ENCODE results near the gene ADCY2. TPM values are rescaled to one million over a fixed set of nuclear protein-coding genes. Genes with fewer than 3 reads are reported as not detected.

Gene ADCY2
- total and polyA plus RNA-seq, 2 donors, result 0.42 to 1.0 TPM

GRCh38 chr5:7851617-7852289 is 455.8 kb downstream of the ADCY2 start:
- H3K4me1 ChIP-seq (ENCODE audit: control insufficient read depth in 2 of 2, insufficient read depth in 2 of 2, low read length in 2 of 2), result peaks cover 2 to 7% of the 10 kb centered on the region in 2 donors
- 87% methylated on average over 8 of the region's 8 CpGs for WGBS
- DNase-seq (ENCODE audit: low read depth in 6 of 9, low spot score in 9 of 9), result no peak
- peaks cover 3 to 4% of the 10 kb centered on the region in 2 donors for H3K9me3 ChIP-seq (ENCODE audit: control insufficient read depth in 2 of 2, insufficient read depth in 1 of 2, low read length in 1 of 2)
- no peaks in the 10 kb centered on the region for H3K36me3 ChIP-seq (ENCODE audit: control insufficient read depth in 2 of 2, insufficient read depth in 2 of 2, low read length in 1 of 2)
- no peak overlapping the region for H3K27ac ChIP-seq (ENCODE audit: low read depth in 1 of 2, low read length in 1 of 2)
- H3K27me3 ChIP-seq (ENCODE audit: control insufficient read depth in 2 of 2, insufficient read depth in 1 of 2, low read length in 1 of 2), result peaks cover 33 to 51% of the 10 kb centered on the region in 2 donors
- no peak overlapping the region for H3K4me3 ChIP-seq (ENCODE audit: low read length in 2 of 2)

GRCh38 chr5:7852542-7852941 is 456.6 kb downstream of the ADCY2 start:
- peaks cover 2 to 7% of the 10 kb centered on the region in 2 donors for H3K4me1 ChIP-seq (ENCODE audit: control insufficient read depth in 2 of 2, insufficient read depth in 2 of 2, low read length in 2 of 2)
- peaks cover 0 to under 1% of the 10 kb centered on the region in 2 donors for H3K36me3 ChIP-seq (ENCODE audit: control insufficient read depth in 2 of 2, insufficient read depth in 2 of 2, low read length in 1 of 2)
- no peak overlapping the region for H3K27ac ChIP-seq (ENCODE audit: low read depth in 1 of 2, low read length in 1 of 2)
- no peak overlapping the region for H3K4me3 ChIP-seq (ENCODE audit: low read length in 2 of 2)
- peaks cover 3 to 7% of the 10 kb centered on the region in 2 donors for H3K9me3 ChIP-seq (ENCODE audit: control insufficient read depth in 2 of 2, insufficient read depth in 1 of 2, low read length in 1 of 2)
- no peak for DNase-seq (ENCODE audit: low read depth in 6 of 9, low spot score in 9 of 9)
- H3K27me3 ChIP-seq (ENCODE audit: control insufficient read depth in 2 of 2, insufficient read depth in 1 of 2, low read length in 1 of 2), result peaks cover 29 to 49% of the 10 kb centered on the region in 2 donors
- 91% methylated on average over 1 of the region's 1 CpG for WGBS

DNA sequence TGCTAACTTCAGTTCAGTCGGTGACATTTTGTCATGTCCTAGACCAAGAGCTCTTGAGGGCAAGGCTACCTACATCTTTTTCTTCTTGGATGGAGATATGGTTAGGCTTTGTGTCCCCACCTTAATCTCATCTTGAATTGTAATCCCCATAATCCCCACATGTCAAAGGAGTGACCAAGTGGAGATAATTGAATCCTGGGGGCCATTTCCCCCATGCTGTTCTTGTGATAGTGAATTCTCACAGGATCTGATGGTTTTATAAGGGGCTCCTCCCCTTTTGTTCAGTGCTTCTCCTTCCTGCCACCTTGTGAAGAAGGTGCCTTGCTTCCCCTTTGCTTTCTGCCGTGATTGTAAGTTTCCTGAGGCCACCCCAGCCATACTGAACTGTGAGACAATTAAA is 457.1 kb downstream of the ADCY2 start:
- DNase-seq (ENCODE audit: low read depth in 6 of 9, low spot score in 9 of 9), result no peak
- Histone ChIP-seq H3K27me3 (ENCODE audit: control insufficient read depth in 2 of 2, insufficient read depth in 1 of 2, low read length in 1 of 2) (peaks cover 29 to 46% of the 10 kb centered on the region in 2 donors), H3K27ac (ENCODE audit: low read depth in 1 of 2, low read length in 1 of 2) (no peak overlapping the region), H3K4me1 (ENCODE audit: control insufficient read depth in 2 of 2, insufficient read depth in 2 of 2, low read length in 2 of 2) (peaks cover 2 to 8% of the 10 kb centered on the region in 2 donors), H3K36me3 (ENCODE audit: control insufficient read depth in 2 of 2, insufficient read depth in 2 of 2, low read length in 1 of 2) (peaks cover 0 to 3% of the 10 kb centered on the region in 2 donors), H3K9me3 (ENCODE audit: control insufficient read depth in 2 of 2, insufficient read depth in 1 of 2, low read length in 1 of 2) (peaks cover 3 to 8% of the 10 kb centered on the region in 2 donors), H3K4me3 (ENCODE audit: low read length in 2 of 2) (no peak overlapping the region)
- WGBS, result 81% methylated on average over 2 of the region's 2 CpGs

- Histone ChIP-seq H3K4me3 (ENCODE audit: low read length in 2 of 2) (no peak overlapping the region), H3K27me3 (ENCODE audit: control insufficient read depth in 2 of 2, insufficient read depth in 1 of 2, low read length in 1 of 2) (peaks cover 9 to 23% of the 10 kb centered on the region in 2 donors), H3K9me3 (ENCODE audit: control insufficient read depth in 2 of 2, insufficient read depth in 1 of 2, low read length in 1 of 2) (peaks cover 3 to 8% of the 10 kb centered on the region in 2 donors), H3K4me1 (ENCODE audit: control insufficient read depth in 2 of 2, insufficient read depth in 2 of 2, low read length in 2 of 2) (peaks cover 0 to 5% of the 10 kb centered on the region in 2 donors), H3K27ac (ENCODE audit: low read depth in 1 of 2, low read length in 1 of 2) (no peak overlapping the region), H3K36me3 (ENCODE audit: control insufficient read depth in 2 of 2, insufficient read depth in 2 of 2, low read length in 1 of 2) (peaks cover 7 to 14% of the 10 kb centered on the region in 2 donors)
- DNase-seq (ENCODE audit: low read depth in 6 of 9, low spot score in 9 of 9), result no peak
- 98% methylated on average over 3 of the region's 3 CpGs for WGBS
Measured at GRCh38 chr5:7855611-7856010, 459.7 kb downstream of the ADCY2 start.

DNA sequence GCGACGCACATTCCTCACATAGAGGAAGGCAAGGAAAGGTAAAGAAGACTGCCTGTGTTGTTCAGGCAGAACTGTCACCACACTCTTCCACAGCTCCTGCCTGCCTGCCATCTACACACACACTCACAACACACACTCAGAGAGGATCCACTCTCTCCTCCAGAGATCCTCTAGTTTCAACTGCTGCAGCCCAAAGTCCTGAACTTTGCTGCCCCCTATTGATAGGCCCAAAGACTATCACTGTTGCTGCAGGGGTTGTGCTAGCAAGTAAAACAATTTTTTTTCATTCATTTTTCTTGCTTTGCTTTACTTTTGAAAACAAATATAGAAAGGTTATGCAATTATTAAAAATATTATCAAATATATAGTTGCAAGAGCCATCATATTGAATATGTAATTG is 460.9 kb downstream of the ADCY2 start:
- WGBS, result 98% methylated on average over 2 of the region's 2 CpGs
- peaks cover 3 to 10% of the 10 kb centered on the region in 2 donors for H3K27me3 ChIP-seq (ENCODE audit: control insufficient read depth in 2 of 2, insufficient read depth in 1 of 2, low read length in 1 of 2)
- peaks cover 1 to 4% of the 10 kb centered on the region in 2 donors for H3K9me3 ChIP-seq (ENCODE audit: control insufficient read depth in 2 of 2, insufficient read depth in 1 of 2, low read length in 1 of 2)
- H3K27ac ChIP-seq (ENCODE audit: low read depth in 1 of 2, low read length in 1 of 2), result no peak overlapping the region
- H3K4me1 ChIP-seq (ENCODE audit: control insufficient read depth in 2 of 2, insufficient read depth in 2 of 2, low read length in 2 of 2), result peaks cover 0 to 5% of the 10 kb centered on the region in 2 donors
- no peak overlapping the region for H3K4me3 ChIP-seq (ENCODE audit: low read length in 2 of 2)
- peak in 3 of 9 donors; percentile 14 to 41 (median 34) for DNase-seq (ENCODE audit: low read depth in 6 of 9, low spot score in 9 of 9)
- peaks cover 16 to 19% of the 10 kb centered on the region in 2 donors for H3K36me3 ChIP-seq (ENCODE audit: control insufficient read depth in 2 of 2, insufficient read depth in 2 of 2, low read length in 1 of 2)

GRCh38 chr5:7857361-7857760 is 461.4 kb downstream of the ADCY2 start:
- Histone ChIP-seq H3K36me3 (ENCODE audit: control insufficient read depth in 2 of 2, insufficient read depth in 2 of 2, low read length in 1 of 2) (peaks cover 19 to 21% of the 10 kb centered on the region in 2 donors), H3K4me1 (ENCODE audit: control insufficient read depth in 2 of 2, insufficient read depth in 2 of 2, low read length in 2 of 2) (peaks cover 0 to 5% of the 10 kb centered on the region in 2 donors), H3K27ac (ENCODE audit: low read depth in 1 of 2, low read length in 1 of 2) (no peak overlapping the region), H3K4me3 (ENCODE audit: low read length in 2 of 2) (no peak overlapping the region), H3K9me3 (ENCODE audit: control insufficient read depth in 2 of 2, insufficient read depth in 1 of 2, low read length in 1 of 2) (peaks cover 1 to 4% of the 10 kb centered on the region in 2 donors), H3K27me3 (ENCODE audit: control insufficient read depth in 2 of 2, insufficient read depth in 1 of 2, low read length in 1 of 2) (peaks cover 0 to 5% of the 10 kb centered on the region in 2 donors)
- DNase-seq (ENCODE audit: low read depth in 6 of 9, low spot score in 9 of 9), result no peak
- 93% methylated on average over 5 of the region's 5 CpGs for WGBS

DNA sequence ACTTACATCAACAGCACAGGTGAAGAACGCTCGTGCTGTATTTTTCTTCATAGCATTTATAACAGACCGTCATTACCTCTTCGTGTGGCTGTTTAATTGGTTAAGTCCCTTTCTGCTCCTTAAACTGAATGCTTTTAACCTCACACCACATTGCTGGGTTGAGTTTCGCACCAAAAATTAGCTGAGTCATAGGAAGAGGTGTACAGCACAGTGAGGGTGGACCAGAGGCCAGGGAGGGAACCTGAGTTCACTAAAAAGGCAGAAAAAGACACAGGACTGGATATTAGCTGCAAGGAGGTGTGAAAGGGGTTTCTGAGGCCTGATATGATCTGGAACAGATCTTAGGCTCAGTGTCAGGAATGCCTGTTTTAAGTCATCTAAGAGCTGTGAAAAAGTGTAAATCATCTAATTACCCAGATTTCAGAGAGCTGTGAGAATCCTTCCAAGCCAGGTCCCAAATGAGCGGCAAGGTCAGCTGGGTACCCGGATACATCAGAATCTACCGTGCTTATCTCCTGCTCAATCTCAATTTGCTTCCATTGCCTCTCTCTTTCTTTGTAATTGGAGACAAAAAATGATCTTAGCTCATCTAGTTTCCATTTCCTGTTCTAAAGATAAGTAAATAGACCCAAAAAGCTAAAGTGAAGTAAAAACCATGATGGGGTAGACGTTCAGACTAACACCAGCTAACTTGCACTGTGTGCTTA is 462.1 kb downstream of the ADCY2 start:
- WGBS, result 65% methylated on average over 9 of the region's 9 CpGs
- H3K4me3 ChIP-seq (ENCODE audit: low read length in 2 of 2), result no peak overlapping the region
- peaks cover 19 to 21% of the 10 kb centered on the region in 2 donors for H3K36me3 ChIP-seq (ENCODE audit: control insufficient read depth in 2 of 2, insufficient read depth in 2 of 2, low read length in 1 of 2)
- H3K9me3 ChIP-seq (ENCODE audit: control insufficient read depth in 2 of 2, insufficient read depth in 1 of 2, low read length in 1 of 2), result peaks cover 1 to 4% of the 10 kb centered on the region in 2 donors
- DNase-seq (ENCODE audit: low read depth in 6 of 9, low spot score in 9 of 9), result peak in 1 of 9 donors; percentile 10
- H3K4me1 ChIP-seq (ENCODE audit: control insufficient read depth in 2 of 2, insufficient read depth in 2 of 2, low read length in 2 of 2), result peaks cover 0 to 5% of the 10 kb centered on the region in 2 donors
- H3K27me3 ChIP-seq (ENCODE audit: control insufficient read depth in 2 of 2, insufficient read depth in 1 of 2, low read length in 1 of 2), result peaks cover 0 to 3% of the 10 kb centered on the region in 2 donors
- peak overlapping the region in 1 of 2 donors; percentile 42 for H3K27ac ChIP-seq (ENCODE audit: low read depth in 1 of 2, low read length in 1 of 2)

GRCh38 chr5:7866196-7866595 is 470.3 kb downstream of the ADCY2 start:
- H3K4me3 ChIP-seq (ENCODE audit: low read length in 2 of 2), result no peak overlapping the region
- H3K4me1 ChIP-seq (ENCODE audit: control insufficient read depth in 2 of 2, insufficient read depth in 2 of 2, low read length in 2 of 2), result peaks cover 3 to 14% of the 10 kb centered on the region in 2 donors
- no peaks in the 10 kb centered on the region for H3K9me3 ChIP-seq (ENCODE audit: control insufficient read depth in 2 of 2, insufficient read depth in 1 of 2, low read length in 1 of 2)
- no peak for DNase-seq (ENCODE audit: low read depth in 6 of 9, low spot score in 9 of 9)
- 95% methylated on average over 2 of the region's 2 CpGs for WGBS
- H3K36me3 ChIP-seq (ENCODE audit: control insufficient read depth in 2 of 2, insufficient read depth in 2 of 2, low read length in 1 of 2), result peaks cover 4 to 11% of the 10 kb centered on the region in 2 donors
- H3K27me3 ChIP-seq (ENCODE audit: control insufficient read depth in 2 of 2, insufficient read depth in 1 of 2, low read length in 1 of 2), result no peaks in the 10 kb centered on the region
- H3K27ac ChIP-seq (ENCODE audit: low read depth in 1 of 2, low read length in 1 of 2), result no peak overlapping the region

DNA sequence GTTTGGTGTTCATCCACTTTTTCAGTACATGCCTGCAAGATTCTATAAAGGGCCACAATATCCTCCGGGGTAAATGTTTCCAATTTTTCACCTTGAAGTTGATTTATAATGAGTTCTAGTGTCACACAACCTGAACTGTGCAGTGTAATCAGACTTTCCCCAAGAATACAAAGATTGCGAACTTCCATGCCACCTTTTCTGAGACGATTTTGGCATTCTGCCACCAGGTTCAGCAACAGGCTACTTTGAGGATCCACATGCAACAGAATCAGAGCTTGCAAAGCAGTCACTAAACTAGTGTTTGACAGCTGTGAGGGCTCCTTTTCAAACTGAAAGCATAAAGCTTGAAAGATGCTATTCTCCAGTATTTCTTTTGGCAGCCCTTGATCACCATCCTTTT is 471.3 kb downstream of the ADCY2 start:
- peaks cover 3 to 14% of the 10 kb centered on the region in 2 donors for H3K4me1 ChIP-seq (ENCODE audit: control insufficient read depth in 2 of 2, insufficient read depth in 2 of 2, low read length in 2 of 2)
- H3K27ac ChIP-seq (ENCODE audit: low read depth in 1 of 2, low read length in 1 of 2), result no peak overlapping the region
- H3K4me3 ChIP-seq (ENCODE audit: low read length in 2 of 2), result no peak overlapping the region
- H3K36me3 ChIP-seq (ENCODE audit: control insufficient read depth in 2 of 2, insufficient read depth in 2 of 2, low read length in 1 of 2), result peaks cover 0 to 9% of the 10 kb centered on the region in 2 donors
- H3K9me3 ChIP-seq (ENCODE audit: control insufficient read depth in 2 of 2, insufficient read depth in 1 of 2, low read length in 1 of 2), result no peaks in the 10 kb centered on the region
- DNase-seq (ENCODE audit: low read depth in 6 of 9, low spot score in 9 of 9), result no peak
- H3K27me3 ChIP-seq (ENCODE audit: control insufficient read depth in 2 of 2, insufficient read depth in 1 of 2, low read length in 1 of 2), result no peaks in the 10 kb centered on the region
- WGBS, result 91% methylated on average over 3 of the region's 3 CpGs

Data from thymus (tissue), 11 donors.